HG02943 (cell line): ENCODE measurements around the gene RFLNA.
"Not testable (repeated sequence)": the region's sequence is repeated elsewhere in the genome, so short reads cannot be mapped to it uniquely, and the experiment has no call there.

Source experiments
- ATAC-seq: cut with Tn5 transposase; IDR thresholded peaks from one replicate; pipeline ENCODE4 v1.9.1; 2021; ENCODE audit warnings: mild to moderate bottlenecking, low read depth, moderate library complexity; ENCODE audit not compliant: unreplicated experiment

Gene RFLNA

DNA sequence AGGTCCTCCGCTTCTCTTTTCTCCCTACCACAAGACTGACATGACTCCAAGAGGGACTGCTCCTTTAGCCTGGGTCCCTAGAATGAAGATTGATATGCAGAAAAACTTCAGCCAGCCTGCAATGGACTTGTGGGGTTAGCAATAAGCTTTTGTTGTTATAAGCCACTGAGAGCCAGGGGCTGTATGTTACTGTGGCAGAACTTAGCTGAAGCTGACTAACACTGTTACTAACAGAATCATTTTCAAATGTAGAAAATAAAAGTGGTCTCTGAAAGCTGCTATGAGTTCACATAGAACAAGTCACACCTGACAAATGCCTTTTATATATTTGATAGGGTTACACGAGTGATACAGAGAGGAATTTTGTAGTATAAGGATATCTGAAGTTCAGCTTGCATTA is 13.6 kb upstream of the RFLNA start:
- ATAC-seq: no peak

DNA sequence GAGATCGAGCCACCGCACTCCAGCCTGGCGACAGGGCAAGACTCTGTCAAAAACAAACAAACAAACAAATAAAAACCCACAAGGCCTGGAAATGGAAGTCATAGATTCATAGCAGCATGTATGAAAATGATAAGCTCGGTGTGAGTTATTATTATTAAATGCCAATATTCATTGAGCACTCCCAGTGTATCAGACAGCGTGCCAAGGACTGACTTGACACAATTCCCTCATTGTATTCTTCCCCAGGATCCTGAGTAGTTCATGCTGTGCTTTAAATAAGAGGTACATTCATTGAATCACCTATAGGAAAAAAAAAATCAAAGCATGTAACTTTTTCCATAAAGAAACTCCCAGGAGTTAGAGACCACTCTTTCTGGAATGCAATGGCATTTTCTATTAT is 12.6 kb upstream of the RFLNA start:
- no peak for ATAC-seq

DNA sequence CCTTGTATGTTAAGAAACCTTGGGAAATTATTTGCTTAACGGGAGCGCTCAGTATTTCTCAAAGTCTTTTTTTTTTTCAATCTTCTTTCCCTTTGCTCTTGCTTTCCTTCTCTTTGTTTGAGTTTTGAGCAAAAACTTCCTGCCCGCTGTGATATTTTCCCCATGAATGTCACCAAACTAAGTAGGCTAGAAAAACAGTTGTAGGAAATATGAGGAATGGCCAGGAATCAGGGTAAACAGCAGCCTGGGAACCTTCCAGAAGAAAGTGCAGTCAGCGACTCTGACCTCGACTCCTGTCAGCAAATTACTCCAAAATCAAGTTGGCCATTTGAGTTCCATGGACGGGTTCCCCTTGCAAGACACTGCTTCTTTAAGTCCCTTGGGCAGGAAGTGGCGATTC is 11.6 kb upstream of the RFLNA start:
- ATAC-seq: no peak

DNA sequence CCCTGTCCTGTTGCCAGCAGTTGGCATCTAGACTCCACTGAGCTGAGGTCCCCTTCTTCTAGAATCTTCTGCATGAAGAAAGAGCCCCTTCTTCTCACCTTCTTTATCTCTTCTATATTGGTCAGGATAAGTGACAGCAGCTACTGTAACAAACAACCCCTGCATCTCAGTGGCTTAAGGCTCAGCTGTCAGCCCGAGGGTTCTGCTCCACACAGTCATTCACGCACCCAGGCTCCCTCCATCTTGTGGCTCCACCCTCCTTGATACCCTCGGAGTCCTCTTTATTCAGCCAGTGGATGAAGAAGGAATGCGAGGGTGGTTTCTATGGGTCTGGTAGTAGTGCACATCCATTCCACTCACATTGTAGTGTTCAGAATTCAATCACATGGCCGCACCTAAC is 10.5 kb upstream of the RFLNA start:
- ATAC-seq: no peak

DNA sequence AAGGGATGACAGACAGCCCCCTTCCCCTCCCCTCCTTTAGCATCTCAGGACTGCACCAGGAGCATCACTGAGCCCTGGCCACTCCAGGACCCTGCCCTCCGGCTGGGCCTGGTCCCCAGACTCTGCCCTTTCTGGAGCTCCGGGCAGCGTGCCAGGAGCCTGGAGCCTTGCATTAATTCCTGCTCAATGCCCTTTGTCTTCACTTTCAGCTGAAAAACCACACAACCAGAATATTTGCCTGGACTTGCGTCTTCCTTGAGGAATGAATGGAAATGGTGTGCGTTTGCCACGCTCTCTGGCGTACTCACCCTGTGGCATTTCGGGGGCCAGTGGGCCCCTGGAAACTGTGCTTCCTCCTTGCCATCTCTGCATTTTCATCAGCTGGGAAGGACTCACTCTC is 8.5 kb upstream of the RFLNA start:
- ATAC-seq: no peak

DNA sequence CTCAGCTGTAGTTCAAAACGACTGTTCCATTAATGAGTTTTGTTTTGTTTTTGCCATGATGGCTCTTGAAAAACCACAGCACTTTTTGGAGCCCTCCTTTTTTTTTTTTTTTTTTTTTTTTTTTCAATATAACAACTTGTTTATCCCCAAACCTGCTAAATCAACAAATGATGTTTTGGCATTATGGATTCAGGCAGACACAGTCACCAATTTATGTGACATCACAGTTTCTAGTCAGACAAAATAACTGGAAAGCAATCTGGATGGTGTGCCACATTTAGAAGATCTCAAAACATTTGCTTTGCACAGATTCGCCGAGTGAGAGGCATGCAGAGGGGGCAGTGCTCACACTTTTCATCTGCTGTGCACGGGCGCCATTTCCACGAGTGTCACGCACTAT is 7.9 kb upstream of the RFLNA start:
- no peak for ATAC-seq

DNA sequence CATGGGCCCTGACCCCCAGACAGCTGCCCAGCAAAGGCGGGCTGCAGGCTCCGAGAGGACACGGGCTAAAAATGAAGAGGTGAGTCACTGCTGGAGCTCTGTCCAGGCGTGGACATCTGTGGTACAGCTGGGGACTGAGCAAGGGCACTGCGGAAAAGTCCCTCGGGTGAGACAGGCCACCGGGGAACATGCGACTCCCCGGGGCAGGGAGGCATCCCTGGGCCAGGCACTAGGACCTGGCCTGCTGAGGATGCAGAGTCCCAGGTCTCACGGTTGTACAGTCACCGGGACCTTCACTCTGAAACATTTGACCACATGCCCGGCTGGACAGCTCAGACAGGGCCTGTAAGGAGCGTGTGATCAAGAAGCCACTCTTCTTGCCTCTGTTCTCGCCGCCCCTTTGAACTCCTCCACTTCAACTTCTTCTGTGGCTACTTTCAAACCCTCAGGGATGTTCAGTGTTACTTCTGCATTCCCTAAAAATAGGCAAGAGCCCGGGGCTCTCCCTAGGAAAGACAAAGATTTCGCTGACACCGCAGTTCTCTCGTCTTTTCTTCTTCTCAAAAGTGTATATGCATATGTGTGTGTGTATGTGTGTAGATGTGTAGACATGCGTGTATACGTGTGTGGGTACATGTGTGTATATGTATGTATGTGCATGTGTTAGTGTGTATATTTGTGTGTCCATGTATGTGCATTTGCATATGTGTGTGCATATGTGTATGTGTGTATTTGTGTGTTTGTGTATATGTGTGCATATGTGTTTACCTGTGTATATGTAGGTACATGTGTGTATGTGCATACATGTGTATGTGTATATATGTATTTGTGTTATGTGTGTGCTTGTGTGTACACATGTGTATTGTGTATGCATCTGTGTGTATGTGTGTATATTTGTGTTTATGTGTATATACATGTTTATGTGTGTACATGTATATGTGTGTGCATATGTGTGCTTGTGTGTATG is 5.0 kb upstream of the RFLNA start:
- no peak for ATAC-seq

DNA sequence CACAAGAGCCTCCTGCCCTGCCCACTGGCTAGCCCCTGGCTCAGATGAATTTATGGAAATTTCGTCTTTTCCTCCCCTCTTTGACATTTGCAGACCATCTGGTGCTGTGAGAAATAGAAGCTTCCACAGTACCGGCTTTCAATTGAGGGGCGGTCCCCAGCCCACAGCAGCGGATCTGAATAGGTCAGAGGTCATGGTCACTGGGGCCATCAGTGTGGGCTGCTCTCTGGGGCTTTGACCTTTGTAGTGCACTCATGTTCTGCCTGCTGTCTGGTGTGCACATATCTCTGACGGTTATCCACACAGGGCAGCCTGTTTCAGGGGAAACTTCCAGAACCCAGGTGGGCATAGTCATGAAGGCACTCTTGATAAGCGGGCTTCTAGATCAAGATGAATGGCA is 2.5 kb upstream of the RFLNA start:
- ATAC-seq: no peak

DNA sequence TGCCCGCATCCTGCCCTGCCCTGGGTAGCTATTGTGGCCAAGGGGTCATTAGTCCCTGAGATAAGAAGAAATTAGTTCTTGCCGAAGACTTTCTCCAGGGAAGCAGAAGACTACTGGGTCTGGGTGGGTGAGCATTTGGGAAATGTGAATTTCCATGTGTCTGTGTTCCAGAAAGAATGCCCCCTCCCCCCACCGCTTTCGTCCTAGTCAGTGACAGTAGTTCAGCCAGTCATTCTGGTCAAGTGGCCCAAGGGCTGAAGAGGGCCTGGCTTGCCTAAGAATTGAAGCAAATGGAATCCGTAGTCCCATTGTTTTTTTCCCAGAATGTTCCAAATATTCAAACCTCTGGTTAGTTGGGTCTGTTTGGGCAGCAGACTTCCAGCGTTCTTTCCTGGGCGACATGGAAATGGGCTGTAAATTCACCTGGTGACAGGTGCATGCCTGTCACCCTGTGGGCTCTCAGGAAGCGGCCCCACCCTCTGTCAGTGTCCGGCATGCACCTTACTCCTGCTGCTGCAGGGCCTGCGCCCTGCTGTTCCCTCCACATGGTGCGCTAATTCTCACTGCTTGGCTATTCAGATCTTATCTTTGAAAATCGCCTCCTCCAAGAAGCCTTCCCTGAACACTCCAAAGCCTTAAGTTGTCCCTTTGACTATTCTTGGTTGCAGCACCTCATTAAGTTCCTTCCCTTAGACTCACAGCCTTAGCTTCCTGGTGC is 1.4 kb upstream of the RFLNA start:
- no peak for ATAC-seq

DNA sequence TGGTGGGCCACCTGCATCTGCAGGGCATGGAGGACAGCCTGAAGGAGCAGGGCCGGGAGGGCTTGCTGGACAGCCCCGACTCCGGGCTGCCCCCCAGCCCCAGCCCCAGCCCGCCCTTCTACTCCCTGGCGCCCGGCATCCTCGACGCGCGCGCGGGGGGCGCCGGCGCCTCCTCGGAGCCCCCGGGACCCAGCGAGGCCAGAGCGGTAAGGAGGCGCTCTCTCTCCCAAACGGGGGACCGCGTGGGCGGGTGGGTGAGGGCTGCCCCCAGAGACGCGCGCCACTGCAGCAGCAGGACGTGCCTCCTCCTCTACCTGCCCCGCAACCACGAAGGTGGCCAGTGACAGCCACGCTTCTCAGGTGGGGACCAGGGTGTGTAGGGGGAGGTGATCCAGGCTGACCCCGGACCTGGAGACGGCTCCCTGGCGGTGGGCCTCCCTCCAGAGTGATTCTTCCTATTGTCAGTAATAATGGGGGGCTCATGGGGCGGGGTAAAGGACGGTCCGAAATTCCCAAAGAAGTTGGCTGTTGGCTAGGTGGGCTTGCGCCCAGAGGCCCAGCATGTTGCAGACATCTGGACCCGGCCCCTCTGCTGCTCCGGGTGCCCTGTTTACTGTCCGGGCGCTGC is 652 bp downstream of the RFLNA start:
- no peak for ATAC-seq

DNA sequence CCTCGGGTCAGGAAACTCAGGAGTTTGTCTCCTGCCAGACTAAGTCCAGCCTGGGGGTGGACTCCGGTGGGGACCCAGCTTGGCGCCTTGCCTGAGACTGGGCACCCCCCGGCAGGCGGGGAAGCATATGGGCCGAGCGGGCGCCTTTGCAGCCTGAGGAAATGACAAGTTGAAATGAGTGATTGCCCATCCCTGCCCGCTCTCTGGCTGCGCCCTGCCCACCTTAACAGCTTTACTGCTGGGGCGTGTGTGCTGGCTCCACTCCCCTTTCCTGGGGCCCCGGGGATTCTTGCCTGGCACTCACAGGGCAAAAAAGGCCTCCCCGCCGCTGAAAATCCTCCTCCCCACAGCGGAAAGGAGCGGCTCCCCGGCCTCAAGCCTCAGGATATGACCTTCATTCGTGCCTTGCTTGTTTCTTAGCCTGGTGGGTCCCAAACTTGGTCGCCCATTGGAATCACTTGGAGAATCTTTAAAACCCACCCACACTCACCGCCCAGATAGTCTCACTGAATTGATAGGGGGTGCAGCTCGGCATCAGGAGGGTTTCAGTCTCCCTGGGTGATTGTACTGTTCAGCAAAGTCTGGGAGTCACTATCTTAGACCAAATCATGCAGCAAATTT is 1.5 kb downstream of the RFLNA start:
- no peak for ATAC-seq

DNA sequence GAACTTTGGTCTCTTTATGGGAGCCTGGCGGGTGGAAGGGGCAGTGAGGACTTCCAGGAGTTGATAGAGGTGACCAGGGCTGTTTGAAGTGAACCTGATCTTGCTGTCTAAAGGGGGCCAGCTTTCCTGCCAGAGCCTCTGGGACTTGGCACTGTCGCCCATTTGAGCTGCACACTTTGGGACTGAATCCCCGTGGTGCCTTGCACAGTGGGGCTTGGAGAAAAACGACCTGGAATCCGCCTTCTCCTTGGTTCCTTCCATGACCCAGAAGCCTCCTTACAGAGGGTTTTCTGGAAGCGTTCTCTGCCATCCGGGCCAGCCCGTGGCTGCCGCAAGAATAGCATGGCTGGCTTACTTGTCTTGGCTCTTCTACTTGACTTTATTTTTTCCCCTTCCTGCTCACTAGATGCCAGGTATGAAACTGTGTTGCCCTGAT is 2.0 kb downstream of the RFLNA start:
- no peak for ATAC-seq

DNA sequence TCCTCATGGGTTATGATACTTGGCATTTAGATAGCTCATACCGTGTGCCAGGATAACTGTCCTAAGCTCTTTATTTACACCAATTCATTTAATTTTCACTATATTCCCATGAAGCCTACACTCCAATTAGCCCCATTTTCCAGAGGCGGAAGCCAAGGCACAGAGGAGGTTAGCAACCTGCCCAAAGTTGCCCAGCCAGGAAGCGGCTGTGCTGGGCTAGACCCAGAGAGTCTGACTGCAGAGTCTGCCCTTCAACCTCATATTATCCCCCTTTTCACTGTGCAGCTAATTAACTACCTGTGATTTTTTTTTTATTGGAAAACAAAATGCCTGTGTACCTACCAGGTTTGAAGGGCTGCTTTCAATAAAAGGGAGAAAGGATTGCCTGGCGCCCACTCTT is 2.5 kb downstream of the RFLNA start:
- ATAC-seq: no peak

DNA sequence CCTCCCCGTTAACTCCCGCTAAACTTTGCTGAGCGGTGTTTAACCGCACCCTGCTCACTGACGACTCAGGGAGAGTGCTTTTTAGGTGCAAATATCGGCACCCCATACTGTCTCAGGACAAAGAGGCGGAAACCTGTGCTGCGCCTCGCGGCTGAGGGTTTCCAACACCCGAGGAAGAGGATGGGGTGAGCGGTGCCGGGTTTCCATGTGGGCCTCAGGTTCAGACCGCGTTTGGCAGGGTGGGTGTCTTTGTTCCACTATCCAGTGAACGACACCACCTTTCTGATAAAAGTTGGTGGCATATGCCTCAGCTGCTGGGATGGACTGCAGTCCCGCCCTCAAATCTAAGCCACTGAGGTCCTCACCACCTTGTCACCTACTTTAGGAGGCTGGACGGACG is 3.0 kb downstream of the RFLNA start:
- no peak for ATAC-seq

DNA sequence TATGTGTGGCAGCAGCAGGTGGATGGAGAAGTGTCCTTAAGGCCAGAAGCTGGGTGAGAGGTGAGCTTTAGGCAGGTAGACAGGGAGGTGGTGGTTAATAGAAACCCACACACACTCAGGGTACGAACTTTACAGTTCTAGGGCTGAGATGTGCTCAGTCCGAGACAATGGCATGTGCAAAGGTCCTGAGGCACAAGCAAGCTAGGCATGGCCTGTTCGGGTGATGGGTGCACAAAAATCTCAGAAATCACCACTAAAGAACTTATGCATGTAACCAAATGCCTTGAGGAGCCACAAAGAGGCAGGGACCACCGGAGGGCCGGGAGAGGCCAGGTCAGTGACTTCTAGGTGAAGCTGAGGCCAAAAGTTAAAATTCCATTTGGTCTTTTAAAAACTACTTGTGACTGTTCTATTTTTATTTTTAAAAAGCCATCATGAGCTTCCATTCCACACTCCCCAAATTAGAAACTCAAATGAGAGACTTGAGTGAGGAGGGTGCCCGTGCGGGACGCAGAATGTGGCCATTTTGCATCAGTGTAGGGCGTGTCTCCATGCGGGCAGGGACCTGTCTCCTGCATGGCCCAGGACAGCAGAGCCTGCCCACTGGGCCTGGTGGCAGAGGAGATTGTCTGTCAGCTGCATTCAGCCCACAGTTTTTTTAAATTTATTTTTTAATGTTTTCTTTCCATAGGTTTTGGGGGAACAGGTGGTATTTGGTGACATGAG is 4.0 kb downstream of the RFLNA start:
- ATAC-seq: no peak

DNA sequence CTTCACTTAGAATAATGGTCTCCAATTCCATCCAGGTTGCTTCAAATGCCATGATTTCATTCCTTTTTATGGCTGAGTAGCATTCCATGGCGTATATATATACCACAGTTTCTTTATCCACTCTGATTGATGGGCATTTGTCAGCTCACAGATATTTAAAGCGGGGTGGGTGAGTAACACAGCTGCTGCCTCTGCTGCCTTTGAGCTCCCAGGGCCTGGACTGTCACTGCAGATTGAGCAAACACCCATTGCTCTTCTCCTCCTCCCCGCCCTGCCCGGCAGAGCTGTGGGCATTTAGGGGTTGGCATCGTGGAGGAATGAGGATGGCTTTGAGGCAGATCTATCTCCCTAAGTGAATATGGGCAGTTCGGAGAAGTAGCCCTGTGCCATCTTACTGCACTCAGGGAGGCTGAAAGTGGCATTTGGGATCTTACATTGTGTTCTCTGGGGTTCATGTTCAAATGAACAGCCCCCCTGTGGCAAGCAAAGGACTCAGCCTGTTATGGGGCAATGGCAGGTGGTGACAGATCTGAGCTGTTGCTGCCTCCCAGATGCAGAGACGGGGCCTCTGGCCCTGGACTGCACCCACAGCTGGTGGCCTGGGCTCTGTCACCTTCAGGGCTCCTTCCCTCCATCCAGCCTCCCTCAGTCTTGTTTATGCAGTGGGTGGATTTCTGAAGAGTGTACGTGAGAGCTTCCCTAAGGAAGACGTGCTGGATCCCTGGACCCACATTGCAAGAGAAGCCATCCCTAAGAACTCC is 4.9 kb downstream of the RFLNA start:
- no peak for ATAC-seq

DNA sequence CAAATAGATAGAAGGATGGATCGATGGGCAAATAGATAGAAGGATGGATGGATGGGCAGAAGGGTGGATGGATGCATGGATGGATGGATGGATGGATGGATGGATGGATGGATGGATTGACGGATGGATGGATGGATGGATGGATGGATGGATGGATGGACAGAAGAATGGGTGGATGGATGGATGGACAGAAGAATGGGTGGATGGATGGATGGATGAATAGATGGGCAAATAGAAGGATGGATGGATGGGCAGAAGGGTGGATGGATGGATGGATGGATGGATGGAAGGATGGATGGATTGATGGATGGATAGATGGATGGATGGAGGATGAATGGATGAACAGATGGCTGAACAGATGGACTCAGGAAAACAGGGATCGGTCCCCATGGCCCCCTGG is 5.8 kb downstream of the RFLNA start:
- not testable (repeated sequence) for ATAC-seq

DNA sequence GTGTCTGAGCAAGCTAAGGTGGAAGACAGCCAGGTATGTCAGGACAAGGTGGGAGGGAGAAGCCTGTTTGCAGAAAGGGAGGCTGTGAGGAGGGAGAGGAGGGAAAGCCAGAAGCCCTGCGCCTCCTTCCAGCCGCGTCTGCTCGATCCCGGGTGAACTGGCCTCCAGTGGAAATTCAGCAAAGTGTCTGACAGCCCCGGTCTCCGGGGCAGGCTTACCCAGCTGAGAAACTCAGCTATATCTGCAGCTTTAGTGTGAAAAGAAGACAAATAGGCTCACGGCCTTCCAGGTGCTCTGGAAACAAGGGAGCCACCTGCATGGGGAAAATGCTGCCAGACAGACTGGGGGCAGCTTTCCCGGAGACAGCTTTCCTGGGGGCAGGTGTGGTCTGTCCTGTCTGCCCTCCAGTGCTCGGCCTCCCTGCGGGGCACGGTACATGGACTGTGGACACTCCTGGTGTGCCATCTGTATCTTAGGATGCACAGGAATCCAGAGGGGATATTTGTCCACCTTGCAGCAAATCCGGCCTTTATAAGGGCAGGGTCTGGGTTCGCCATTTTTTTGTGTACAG is 6.3 kb downstream of the RFLNA start:
- ATAC-seq: no peak

DNA sequence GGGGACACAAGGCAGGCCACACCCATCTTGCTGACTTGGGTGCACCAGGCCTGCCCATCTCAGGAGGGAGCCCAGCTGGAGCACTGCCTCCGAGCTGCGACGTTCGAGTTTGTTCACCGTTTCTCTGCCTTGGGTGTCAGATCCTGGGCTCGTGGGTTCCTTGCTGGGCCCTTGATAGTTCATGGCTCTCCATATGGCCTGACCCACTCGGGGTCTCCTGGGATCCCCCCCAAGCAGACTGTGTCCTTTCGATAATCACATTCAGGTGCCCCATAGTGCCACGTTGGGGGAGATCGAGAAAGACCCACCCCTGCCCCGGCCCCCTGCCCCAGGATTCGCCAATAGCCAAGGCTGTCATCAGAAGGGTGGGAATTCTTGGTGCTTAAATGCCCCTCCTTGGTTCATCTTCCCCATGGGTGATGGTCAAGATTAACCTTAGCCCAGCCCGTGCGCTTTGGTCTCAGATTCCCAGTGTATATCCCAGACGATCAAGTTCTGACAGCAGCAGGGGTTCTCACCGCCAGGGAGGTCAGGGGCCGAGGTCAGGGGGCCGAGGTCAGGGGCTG is 7.4 kb downstream of the RFLNA start:
- ATAC-seq: no peak
